GM19468 (cell line): ENCODE data around the gene SOS1.

Experiments used
- ATAC-seq: cut with Tn5 transposase; IDR thresholded peaks from one replicate; pipeline ENCODE4 v1.9.1; 2021; ENCODE audit warnings: mild to moderate bottlenecking, moderate library complexity, moderate number of reproducible peaks; ENCODE audit not compliant: unreplicated experiment; ENCODE audit errors: extremely low read depth

Gene SOS1

GRCh38 chr2:38978908-38979307, 141.9 kb downstream of the SOS1 start:
- no peak for ATAC-seq

- ATAC-seq, result no peak
Measured at GRCh38 chr2:38978296-38978903, 142.5 kb downstream of the SOS1 start.

- ATAC-seq, result no peak
Measured at GRCh38 chr2:38977047-38977446, 143.8 kb downstream of the SOS1 start.

DNA sequence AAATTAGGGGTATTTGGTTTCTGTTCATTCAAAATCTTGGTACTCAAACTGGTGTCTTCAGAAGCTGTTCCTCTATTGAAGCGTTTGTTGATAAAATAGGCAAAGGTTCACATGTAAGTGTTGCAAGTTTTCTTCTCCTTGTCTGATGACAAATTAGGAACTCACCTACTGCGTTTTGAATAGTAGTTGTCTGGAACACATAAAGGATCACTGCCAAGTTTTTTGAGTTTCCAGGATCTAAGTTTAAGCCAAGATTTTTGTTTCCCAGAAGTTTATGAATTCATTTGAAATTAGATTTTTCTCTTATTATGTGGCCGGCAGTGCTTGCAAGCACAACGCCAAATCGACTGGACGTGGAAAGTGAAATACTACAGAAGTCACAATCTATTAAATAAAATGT, 145.8 kb downstream of the SOS1 start:
- no peak for ATAC-seq

DNA sequence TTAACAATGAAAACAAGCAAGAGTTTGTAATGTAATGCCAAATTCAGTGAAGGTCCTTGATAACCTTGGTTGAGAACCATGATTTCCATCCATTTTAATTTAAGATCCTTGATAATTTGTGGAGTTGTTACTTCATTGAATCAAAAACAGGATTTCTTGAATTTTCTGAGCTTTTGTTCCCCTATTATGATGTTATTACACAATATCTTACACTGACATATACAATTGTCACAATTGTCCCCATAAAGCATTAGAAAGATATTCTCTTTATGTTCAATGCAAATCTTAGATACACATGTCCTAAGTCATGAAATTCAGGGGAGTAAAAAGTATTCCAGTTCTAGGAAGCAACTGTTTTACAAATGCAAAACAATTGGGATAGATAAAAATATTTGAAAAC, 147.6 kb downstream of the SOS1 start:
- ATAC-seq, result no peak

DNA sequence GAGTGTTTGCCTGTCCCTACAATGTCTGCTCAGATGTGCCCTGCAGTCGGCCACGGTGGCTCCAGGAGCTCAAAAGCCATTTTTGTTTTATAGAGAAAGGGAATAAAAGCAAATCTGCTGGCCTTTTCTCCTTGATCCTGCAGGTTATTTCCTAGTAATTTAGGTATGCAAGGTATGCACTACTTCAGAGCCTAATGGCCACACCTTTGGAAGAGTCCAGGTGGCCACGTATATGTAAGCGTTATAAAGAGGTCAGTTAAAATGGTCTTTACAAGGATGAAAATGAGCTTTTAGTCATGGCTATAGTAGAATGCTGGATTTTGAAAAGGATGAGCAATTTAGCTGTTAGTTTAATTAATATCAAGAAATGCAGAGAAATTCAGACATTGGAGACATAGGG, 149.5 kb downstream of the SOS1 start:
- ATAC-seq, result no peak

DNA sequence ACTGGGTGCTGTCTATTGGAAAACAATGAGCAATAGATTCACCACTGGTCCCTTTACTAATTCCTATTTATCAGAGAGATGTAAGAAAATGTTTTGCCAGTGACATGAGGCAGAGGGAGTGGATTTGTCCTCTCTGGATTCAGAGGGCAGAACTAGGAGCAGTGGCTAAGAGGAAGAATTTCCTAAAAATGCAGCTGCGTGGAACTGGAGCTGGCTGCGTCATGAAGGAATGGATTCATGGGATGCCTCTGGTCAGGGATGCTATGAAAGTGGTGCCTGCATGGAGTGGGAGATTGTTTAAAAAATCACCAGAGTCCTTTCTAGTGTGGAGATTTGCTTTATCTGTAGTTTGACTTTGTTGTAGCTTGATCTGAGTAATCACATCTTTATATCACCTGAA, 152.8 kb downstream of the SOS1 start:
- no peak for ATAC-seq

GRCh38 chr2:38966678-38967077, 154.2 kb downstream of the SOS1 start:
- ATAC-seq, result no peak

DNA sequence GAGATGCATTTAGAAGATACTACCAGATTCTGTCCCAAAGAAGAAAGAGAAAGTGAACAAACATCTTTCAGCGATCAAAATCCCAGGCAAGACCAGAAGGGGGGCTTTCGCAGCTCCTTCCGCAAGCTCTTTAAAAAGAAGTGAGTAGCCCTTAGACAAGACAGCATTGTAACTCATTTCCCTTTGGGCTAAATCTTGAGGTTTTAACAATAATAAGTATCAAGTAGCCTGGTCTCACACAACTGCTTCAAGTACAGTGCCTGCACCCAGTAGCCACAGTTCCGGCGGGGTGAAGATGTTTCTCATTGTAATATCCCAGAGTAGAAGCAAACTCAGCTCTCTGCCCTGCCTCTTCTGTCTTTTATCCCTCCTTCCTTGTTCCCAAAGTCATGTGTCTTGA, 154.8 kb downstream of the SOS1 start:
- ATAC-seq, result no peak

DNA sequence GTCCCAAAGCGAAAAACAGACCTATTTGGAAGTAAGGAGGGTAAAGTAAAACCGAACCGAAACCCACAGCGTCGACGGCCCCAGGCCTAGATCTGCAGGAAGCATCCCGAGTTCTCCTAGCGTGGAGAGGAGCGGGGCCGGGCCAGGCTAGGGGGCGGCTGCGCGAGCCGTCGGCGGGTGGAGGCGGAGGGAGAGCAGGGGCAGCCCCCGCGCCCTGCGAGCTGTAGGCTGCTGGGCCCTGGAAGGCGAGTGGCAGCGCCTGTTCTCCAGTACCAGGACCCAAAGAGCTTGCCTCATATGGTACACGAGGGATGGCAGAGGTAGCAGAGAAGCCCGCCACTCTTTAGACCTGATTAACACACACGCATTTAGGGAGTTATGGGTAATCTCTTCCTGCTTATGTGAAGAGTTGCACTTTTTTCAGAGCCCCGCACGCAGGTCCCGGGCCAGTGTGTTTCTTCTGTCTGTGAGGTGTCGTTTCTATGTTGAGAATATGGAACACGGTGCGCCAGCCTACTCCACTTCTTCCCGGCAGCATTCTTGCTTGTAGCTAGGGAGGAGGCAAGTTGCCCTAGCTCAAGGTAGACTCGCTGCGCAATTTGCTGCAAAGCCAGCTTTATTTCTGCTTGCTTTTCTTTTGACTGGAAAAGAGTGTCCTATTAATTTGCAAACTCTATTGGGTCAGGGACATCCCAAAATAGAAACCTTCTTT, 160.1 kb downstream of the SOS1 start:
- no peak for ATAC-seq

DNA sequence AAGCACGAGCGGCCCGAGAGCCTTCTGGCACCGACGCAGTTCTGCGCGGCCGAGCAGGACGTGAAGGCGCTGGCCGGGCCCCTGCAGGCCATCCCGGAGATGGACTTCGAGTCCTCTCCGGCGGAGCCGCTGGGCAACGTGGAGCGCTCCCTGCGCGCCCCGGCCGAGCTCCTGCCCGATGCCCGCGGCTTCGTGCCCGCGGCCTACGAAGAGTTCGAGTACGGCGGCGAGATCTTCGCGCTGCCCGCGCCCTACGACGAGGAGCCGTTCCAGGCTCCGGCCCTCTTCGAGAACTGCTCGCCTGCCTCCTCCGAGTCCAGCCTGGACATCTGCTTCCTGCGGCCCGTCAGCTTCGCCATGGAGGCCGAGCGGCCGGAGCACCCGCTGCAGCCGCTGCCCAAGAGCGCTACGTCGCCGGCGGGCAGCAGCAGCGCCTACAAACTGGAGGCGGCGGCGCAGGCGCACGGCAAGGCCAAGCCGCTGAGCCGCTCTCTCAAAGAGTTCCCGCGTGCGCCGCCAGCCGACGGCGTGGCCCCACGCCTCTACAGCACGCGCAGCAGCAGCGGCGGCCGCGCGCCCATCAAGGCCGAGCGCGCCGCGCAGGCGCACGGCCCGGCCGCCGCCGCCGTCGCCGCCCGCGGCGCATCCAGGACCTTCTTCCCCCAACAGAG, 160.8 kb downstream of the SOS1 start:
- ATAC-seq, result no peak

DNA sequence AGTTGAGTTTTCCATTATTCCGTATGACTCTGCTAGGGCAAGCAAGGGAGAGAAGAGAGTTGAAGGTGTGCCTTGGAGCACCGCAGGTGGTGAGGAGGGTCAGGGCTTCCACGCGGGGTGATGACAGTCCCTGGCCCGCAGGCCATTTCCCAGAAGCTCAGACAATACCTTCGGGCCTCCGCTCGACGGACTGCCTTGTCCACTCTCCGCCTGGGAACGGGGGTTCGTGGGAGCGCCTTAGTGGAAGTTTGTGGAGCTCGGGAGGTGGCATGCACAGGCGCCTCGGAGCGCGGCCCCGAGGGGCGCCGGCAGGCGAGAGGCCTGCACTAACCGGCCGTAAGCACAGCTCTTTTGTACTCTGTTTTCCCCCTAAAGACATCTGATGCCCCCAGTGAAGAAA, 161.4 kb downstream of the SOS1 start:
- ATAC-seq, result no peak

- no peak for ATAC-seq
Measured at GRCh38 chr2:38957972-38958371, 162.9 kb downstream of the SOS1 start.

DNA sequence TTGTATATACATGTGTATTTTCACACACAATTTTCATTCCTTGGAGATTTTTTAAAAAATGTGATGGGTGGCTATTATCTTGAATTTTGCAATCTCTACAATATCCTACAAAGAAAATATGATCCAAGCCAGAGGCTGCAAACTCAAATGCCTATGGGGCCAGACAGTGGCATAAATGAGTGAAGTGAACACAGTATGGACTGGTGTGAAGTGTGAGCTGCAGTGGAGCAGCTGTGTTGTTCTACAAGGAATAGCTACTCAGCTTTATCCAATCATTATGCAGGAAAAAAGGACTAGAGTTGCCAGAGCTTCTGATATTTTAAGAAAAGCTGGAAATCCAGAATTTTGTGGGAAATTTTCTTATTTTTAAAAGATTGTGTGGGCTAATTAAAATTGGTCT, 169.1 kb downstream of the SOS1 start:
- no peak for ATAC-seq

GRCh38 chr2:38948995-38949394, 171.9 kb downstream of the SOS1 start:
- no peak for ATAC-seq

DNA sequence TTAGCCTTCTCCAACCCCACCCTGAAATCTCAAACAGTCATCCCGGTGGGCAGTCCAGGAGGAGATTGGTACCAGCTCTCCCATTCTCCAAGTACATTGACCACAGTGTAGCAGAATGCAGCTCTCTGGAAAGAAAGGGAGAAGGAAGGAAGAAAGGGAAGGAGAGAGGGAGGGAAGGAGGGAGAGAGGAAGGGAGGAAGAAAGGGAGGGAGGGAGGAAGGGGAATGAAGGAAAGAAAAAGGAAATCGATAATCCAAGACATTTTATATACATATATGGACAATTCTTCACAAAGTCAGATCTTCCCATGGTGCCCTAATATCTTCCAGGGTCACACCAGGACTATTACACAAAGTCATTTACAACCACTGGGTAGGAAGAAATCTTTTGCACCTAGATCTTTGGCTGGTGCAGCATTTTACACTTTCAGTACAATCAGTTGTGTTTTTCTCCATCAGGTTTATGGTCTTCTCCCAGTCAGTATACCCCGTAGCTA, 172.4 kb downstream of the SOS1 start:
- ATAC-seq, result no peak

DNA sequence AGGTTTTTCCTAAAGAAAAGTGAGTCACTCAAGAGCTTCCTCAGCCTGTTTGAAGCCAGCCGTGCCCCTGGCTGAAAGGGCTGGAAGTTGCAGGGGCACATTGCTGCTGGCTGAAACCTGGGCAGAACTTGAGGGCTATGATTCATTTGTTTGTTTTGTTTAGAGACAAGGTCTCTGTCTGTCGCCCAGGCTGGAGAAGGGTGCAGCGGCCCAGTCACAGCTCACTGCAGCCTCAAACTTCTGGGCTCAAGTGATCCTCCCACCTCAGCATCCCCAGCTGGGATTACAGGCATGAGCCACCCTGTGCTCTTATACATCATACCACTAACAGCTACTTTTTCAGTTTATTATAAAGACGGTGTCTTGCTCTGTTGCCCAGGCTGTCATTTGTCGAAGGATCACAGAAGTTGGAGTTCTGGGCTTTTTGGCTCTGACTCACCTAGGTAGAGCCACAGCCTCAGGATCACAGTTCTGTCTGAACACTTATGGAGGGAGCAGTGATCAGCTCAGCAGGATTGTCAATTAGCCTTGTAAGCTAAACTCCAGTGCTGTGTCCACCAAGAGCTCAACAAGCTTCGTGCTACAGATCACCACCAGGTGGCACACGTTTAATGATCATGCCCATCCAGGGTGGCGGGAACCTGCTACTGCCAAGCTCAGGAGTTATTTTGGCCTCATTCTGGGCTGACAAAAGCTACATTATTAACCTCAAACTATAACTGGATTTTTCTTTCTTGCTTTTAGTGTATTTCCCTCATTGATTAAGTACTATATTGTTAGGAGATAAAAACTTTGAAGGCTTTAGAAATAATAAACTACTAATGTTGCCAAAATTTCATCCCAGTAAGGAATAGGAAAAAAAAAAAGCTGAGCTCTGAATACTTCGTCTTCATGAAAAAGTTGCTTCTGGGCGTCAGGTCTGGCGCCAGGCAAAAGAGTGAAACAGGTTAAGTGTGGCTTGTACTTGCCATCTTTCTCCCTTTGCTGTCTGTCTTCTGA, 173.3 kb downstream of the SOS1 start:
- no peak for ATAC-seq

DNA sequence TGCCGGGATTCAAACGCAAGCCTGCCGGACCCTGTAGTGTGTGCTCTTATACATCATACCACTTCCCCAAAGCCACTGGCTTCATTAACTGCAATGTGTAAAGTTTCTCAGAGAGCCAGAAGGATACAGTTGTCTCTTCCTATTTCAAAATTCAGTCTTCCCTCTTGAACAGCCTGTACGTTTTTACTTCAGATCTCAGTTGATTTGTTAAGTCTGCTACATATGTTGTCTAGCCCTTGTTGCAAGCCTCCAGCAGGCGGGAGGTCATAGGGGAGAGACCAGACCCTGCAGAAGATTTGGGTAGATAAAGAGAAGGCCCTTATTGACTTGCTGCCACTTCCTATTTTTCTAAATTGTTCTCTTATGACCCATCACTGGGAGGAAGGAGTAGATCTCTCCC, 174.9 kb downstream of the SOS1 start:
- no peak for ATAC-seq

GRCh38 chr2:38945372-38945771, 175.5 kb downstream of the SOS1 start:
- no peak for ATAC-seq

DNA sequence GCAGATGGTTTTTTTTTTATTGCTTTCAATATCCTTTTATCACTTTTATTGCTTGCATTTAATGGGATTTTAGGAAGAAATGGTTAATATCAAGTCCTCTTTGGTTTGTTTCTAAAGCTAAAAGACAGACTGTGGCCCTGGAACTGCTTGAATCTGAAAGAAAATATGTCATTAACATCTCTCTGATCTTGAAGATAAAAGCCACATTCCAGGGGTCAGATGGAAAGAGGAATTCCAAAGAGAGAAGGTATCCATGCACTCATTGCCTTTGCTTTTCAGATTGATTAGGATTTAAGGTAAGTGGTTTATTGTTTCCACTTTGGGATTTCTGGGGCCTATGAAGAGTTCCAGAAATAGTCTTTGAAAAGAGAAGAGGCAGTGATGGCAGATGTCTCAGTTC, 177.1 kb downstream of the SOS1 start:
- no peak for ATAC-seq
